Adrenal gland (tissue), 12 donors: ENCODE data around the gene GRIK5. TPM values are rescaled to one million over a fixed set of nuclear protein-coding genes. Genes with fewer than 3 reads are reported as not detected.

Experiments
- DNase-seq, 7 donors: peaks; one replicate each; pipeline ENCODE4 v3.0.0-alpha.2; 2019 to 2020
- H3K27ac ChIP-seq, 5 donors: fragments of 200-600 bp; sonication (generic) in 4 of 5; 1 replicate in 3 of 5; 2 replicates in 2 of 5; pipeline versions ENCODE4 v1.5.1 to v1.8.0; 2016 to 2020; ENCODE audit warnings: mild to moderate bottlenecking in 1 of 5
- H3K27me3 ChIP-seq: fragments of 200-600 bp; 2 replicates; pipeline ENCODE4 v1.8.0; 2021
- H3K36me3 ChIP-seq, 2 donors: fragments of 200-600 bp; replicated peaks in 1 of 2; 1 replicate in 1 of 2; 2 replicates in 1 of 2; pipeline versions ENCODE4 v1.5.1 to v1.8.0; 2018 to 2022
- H3K4me1 ChIP-seq, 2 donors: fragments of 200-600 bp; replicated peaks in 1 of 2; 1 replicate in 1 of 2; 2 replicates in 1 of 2; pipeline versions ENCODE4 v1.5.1 to v1.8.0; 2018 to 2021
- H3K4me3 ChIP-seq, 4 donors: fragments of 200-600 bp; sonication (generic) in 3 of 4; one replicate each; pipeline ENCODE4 v1.5.1; 2016 to 2018
- H3K9me3 ChIP-seq, 3 donors: fragments of 200-600 bp; sonication (generic) in 1 of 3; replicated peaks in 1 of 3; 1 replicate in 2 of 3; 2 replicates in 1 of 3; pipeline versions ENCODE4 v1.5.1 to v1.8.0; 2016 to 2021
- POLR2A ChIP-seq, 2 donors: fragments of 450-650 bp; IDR thresholded peaks; one replicate each; pipeline ENCODE4 v1.6.1; 2017; ENCODE audit warnings: antibody characterized with exemption in 2 of 2, mild to moderate bottlenecking in 2 of 2, moderate library complexity in 1 of 2
- WGBS, 4 donors: extraction: QIAGEN DNeasy Blood & Tissue Kit in 2 of 4; methylation state at CpG; one replicate each; pipeline versions ENCODE4 v1.1.5 to v1.1.7; 2013 to 2017; 5-methylcytosine and 5-hydroxymethylcytosine counted together
- intact Hi-C, 2 donors: fragments of 100-400 bp; cut with DNase I; formaldehyde crosslinking; loops; one replicate each; pipeline versions ENCODE4 v1.14.1 to v1.15.0; 2022 to 2023
- polyA plus RNA-seq, 3 donors: library from polyadenylated mRNA; stranded (reverse); fragments of 200-250 nt in 2 of 3; fragments of 350-450 nt in 1 of 3; fragmentation: Illumina TruSeq in 1 of 3; extraction: RNeasy Lipid Tissue Mini Kit (QIAGEN cat#74804) in 1 of 3; gene quantifications; one replicate each; pipeline ENCODE4 v1.2.3, GENCODE V29; 2013 to 2014
- total RNA-seq, 9 donors: library from RNA; depleted of rRNA in 4 of 9; stranded (reverse); fragments of >200 nt in 4 of 9; fragments of 120-200 nt in 1 of 9; fragmentation: NEBNext Ultra II Directional in 1 of 9; extraction: Animal tissue kit (Norgen Biotek cat#: 25700) in 1 of 9; gene quantifications; one replicate each; pipeline versions ENCODE4 v1.1.0 to v1.2.4, GENCODE V29; 2013 to 2023
- TF ChIP-seq, protein P1 (sequence below), 6 experiments: fragments of 450-650 bp in 4 of 6; fragments of 200-600 bp in 2 of 6; sonication (generic) in 1 of 6; IDR thresholded peaks; 1 replicate in 5 of 6; 2 replicates in 1 of 6; pipeline versions ENCODE4 v1.5.1 to v1.8.0; 2016 to 2021; ENCODE audit warnings: antibody characterized with exemption in 6 of 6, mild to moderate bottlenecking in 2 of 6, moderate library complexity in 1 of 6
- donor health status: healthy with polysubstance abuse.
- donor health status: Bipolar disorder and iron deficiency.
- donor health status: DM: yes; HTN: yes; CAD: no.
- donor health status: DM: no; HTN: no; CAD: no.
- donor health status: DM: no; HTN: no; CAD: no.
- donor health status: DM: yes; HTN: yes; CAD: no.

Gene GRIK5
- total and polyA plus RNA-seq, 12 donors = 0.24 to 11.9 (median 2.3) TPM; not detected in 1

DNA sequence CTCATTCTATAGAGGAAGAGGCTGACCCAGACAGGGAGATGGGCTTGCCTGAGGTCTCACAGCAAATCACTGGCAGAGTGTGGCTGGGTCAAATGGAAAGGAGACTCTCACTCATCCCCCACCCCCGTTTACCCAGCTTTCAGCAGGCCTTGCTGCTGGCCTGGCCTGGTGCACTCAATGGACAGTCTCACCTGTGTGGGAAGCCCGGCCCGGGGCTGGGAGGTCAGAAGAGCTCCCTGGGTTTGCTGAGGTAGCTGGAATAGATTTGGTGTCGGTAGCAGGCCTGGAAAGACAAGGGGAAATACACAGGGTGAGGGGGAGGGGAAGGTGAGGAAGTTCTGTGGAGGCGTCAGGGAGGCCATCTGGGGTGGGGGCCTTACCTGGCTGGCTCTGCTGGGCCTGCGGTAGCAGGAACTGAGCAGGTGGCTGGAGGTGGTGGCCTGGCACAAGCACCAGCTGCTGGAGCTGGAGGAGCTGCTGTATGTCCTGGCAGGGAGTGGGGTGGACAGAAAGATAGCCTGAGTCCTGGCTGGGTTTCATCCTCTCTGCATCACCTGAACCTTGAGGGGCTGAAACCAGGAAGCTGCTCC, 29.4 kb upstream of the GRIK5 start:
- no peak overlapping the region for H3K27ac ChIP-seq
- peaks cover 4% of the 10 kb centered on the region for H3K27me3 ChIP-seq
- intact Hi-C loops = no loop called here
- no peaks in the 10 kb centered on the region for H3K4me1 ChIP-seq
- no peak for DNase-seq
- H3K4me3 ChIP-seq = no peak overlapping the region
- 73 to 88% (median 79%) methylated on average over 5 to 6 of the region's 6 CpGs for WGBS, 4 donors
- TF ChIP-seq, protein P1, sequence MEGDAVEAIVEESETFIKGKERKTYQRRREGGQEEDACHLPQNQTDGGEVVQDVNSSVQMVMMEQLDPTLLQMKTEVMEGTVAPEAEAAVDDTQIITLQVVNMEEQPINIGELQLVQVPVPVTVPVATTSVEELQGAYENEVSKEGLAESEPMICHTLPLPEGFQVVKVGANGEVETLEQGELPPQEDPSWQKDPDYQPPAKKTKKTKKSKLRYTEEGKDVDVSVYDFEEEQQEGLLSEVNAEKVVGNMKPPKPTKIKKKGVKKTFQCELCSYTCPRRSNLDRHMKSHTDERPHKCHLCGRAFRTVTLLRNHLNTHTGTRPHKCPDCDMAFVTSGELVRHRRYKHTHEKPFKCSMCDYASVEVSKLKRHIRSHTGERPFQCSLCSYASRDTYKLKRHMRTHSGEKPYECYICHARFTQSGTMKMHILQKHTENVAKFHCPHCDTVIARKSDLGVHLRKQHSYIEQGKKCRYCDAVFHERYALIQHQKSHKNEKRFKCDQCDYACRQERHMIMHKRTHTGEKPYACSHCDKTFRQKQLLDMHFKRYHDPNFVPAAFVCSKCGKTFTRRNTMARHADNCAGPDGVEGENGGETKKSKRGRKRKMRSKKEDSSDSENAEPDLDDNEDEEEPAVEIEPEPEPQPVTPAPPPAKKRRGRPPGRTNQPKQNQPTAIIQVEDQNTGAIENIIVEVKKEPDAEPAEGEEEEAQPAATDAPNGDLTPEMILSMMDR (IDR thresholded peaks at IDR 0.05) = no peak
- TF ChIP-seq POLR2A (IDR thresholded peaks at IDR 0.05) = no peak
- H3K36me3 ChIP-seq = no peaks in the 10 kb centered on the region
- H3K9me3 ChIP-seq = no peaks in the 10 kb centered on the region

DNA sequence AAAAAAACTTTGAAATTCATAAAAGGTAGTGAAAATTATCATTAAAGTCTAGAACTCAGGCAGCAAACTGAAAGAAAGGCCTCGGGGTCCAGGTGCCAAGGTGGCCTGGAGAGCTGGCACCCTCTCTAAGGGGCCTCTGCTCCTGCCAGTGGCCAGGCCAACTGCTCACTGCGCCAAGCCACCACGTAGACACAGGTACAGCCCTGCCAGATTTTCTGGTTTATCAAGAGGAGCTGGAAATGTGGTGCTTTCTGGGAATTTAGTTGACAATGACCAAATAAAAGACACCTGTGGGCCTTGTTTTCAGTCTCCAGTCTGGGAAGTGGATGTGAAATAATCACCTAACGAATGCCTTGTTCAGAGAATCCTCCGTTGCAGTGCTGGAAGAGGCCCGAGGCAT, 28.8 kb upstream of the GRIK5 start:
- Histone ChIP-seq H3K27ac (no peak overlapping the region), H3K9me3 (no peaks in the 10 kb centered on the region), H3K27me3 (peaks cover 4% of the 10 kb centered on the region), H3K36me3 (no peaks in the 10 kb centered on the region), H3K4me3 (no peak overlapping the region), H3K4me1 (no peaks in the 10 kb centered on the region)
- no peak for DNase-seq
- WGBS, 4 donors = 78 to 90% (median 89%) methylated on average over 6 of the region's 6 CpGs
- intact Hi-C loops = no loop called here
- TF ChIP-seq POLR2A (IDR thresholded peaks at IDR 0.05) = no peak
- TF ChIP-seq, protein P1 (IDR thresholded peaks at IDR 0.05) = no peak

GRCh38 chr19:42097461-42097860, 27.5 kb upstream of the GRIK5 start:
- TF ChIP-seq, protein P1 (IDR thresholded peaks at IDR 0.05) = no peak
- no peak for TF ChIP-seq POLR2A (IDR thresholded peaks at IDR 0.05)
- intact Hi-C loops = no loop called here
- H3K36me3 ChIP-seq = no peaks in the 10 kb centered on the region
- peaks cover 4% of the 10 kb centered on the region for H3K27me3 ChIP-seq
- H3K4me1 ChIP-seq = no peaks in the 10 kb centered on the region
- H3K9me3 ChIP-seq = no peaks in the 10 kb centered on the region
- DNase-seq = no peak
- 72 to 92% (median 81%) methylated on average over 5 of the region's 5 CpGs for WGBS, 4 donors
- no peak overlapping the region for H3K27ac ChIP-seq
- H3K4me3 ChIP-seq = no peak overlapping the region

DNA sequence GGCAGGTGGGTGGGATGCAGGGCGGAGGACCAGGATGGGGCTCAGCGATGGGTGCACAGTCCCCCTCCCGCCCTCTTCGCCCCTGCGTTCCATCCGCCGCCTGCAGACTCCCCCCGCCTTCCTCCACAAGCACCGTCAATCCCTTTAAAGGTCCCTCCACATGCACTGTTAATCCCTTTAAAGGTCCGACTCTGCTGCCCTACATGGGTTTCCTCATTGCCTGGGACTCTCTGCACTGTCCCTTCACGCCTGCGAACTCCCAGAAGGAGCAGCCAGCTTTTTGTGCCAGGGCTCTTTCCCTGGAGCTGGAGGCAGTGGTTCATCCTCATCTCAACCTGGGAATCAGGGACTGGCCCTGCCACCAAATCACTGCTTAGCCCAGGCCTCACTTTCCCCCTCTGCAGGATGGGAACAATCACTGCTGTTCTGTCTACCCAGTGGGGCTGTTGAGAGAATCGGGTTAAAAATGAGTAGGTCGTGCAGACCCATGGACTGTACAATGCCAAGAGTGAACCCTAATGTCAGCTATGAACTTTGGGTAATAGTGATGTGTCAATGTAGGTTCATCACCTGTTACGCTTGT, 26.3 kb upstream of the GRIK5 start:
- intact Hi-C loops = no loop called here
- TF ChIP-seq, protein P1 (IDR thresholded peaks at IDR 0.05) = no peak
- no peak for TF ChIP-seq POLR2A (IDR thresholded peaks at IDR 0.05)
- Histone ChIP-seq H3K9me3 (no peaks in the 10 kb centered on the region), H3K36me3 (no peaks in the 10 kb centered on the region), H3K27me3 (peaks cover 4% of the 10 kb centered on the region), H3K4me1 (no peaks in the 10 kb centered on the region), H3K4me3 (no peak overlapping the region), H3K27ac (no peak overlapping the region)
- DNase-seq = no peak
- WGBS, 4 donors = 34 to 52% (median 45%) methylated on average over 11 to 15 of the region's 15 CpGs
